Stimulated activated CD4-positive, alpha-beta T cell treated with anti-CD3 and anti-CD28 coated beads, TNF-alpha, amount 100 ng/mL, for 4 hours (primary cell): ENCODE results near the gene MAPKAP1.

ENCODE experiments used
- DNase-seq, 3 experiments: peaks; one replicate each; pipeline ENCODE4 v3.0.0-alpha.2; 2020; ENCODE audit warnings: low read depth in 3 of 3

The MAPKAP1 gene

GRCh38 chr9:125513668-125514413 lies 193.2 kb downstream of the MAPKAP1 start:
- DNase-seq = no peak

- no peak for DNase-seq
Measured at GRCh38 chr9:125513303-125513667, 193.7 kb downstream of the MAPKAP1 start.

- DNase-seq = no peak
Measured at GRCh38 chr9:125511789-125512660, 195.0 kb downstream of the MAPKAP1 start.

- no peak for DNase-seq
Measured at GRCh38 chr9:125510980-125511379, 196.0 kb downstream of the MAPKAP1 start.

- DNase-seq = no peak
Measured at GRCh38 chr9:125509476-125509875, 197.5 kb downstream of the MAPKAP1 start.

- no peak for DNase-seq
Measured at GRCh38 chr9:125508249-125508648, 198.8 kb downstream of the MAPKAP1 start.

- DNase-seq = no peak
Measured at GRCh38 chr9:125507226-125507625, 199.8 kb downstream of the MAPKAP1 start.

- DNase-seq = no peak
Measured at GRCh38 chr9:125505988-125506438, 201.0 kb downstream of the MAPKAP1 start.

GRCh38 chr9:125504616-125505015 lies 202.4 kb downstream of the MAPKAP1 start:
- DNase-seq = no peak

GRCh38 chr9:125497906-125498305 lies 209.1 kb downstream of the MAPKAP1 start:
- no peak for DNase-seq

- DNase-seq = no peak
Measured at GRCh38 chr9:125497478-125497877, 209.5 kb downstream of the MAPKAP1 start.

GRCh38 chr9:125496313-125496834 lies 210.6 kb downstream of the MAPKAP1 start:
- DNase-seq = no peak

GRCh38 chr9:125495172-125496119 lies 211.6 kb downstream of the MAPKAP1 start:
- no peak for DNase-seq

GRCh38 chr9:125494653-125494915 lies 212.4 kb downstream of the MAPKAP1 start:
- DNase-seq = no peak

GRCh38 chr9:125493881-125494652 lies 212.9 kb downstream of the MAPKAP1 start:
- no peak for DNase-seq

GRCh38 chr9:125493384-125493783 lies 213.6 kb downstream of the MAPKAP1 start:
- no peak for DNase-seq

- DNase-seq = no peak
Measured at GRCh38 chr9:125492719-125493118, 214.3 kb downstream of the MAPKAP1 start.

GRCh38 chr9:125487842-125488241 lies 219.2 kb downstream of the MAPKAP1 start:
- DNase-seq = no peak

- DNase-seq = no peak
Measured at GRCh38 chr9:125486576-125486975, 220.4 kb downstream of the MAPKAP1 start.

- DNase-seq = no peak
Measured at GRCh38 chr9:125486152-125486508, 220.9 kb downstream of the MAPKAP1 start.
